HG03066 (cell line): ENCODE results near the gene PLEKHG1.

Experiments
- ATAC-seq: cut with Tn5 transposase; IDR thresholded peaks from one replicate; pipeline ENCODE4 v1.9.1; 2021; ENCODE audit warnings: low read depth; ENCODE audit not compliant: unreplicated experiment

The PLEKHG1 gene

DNA sequence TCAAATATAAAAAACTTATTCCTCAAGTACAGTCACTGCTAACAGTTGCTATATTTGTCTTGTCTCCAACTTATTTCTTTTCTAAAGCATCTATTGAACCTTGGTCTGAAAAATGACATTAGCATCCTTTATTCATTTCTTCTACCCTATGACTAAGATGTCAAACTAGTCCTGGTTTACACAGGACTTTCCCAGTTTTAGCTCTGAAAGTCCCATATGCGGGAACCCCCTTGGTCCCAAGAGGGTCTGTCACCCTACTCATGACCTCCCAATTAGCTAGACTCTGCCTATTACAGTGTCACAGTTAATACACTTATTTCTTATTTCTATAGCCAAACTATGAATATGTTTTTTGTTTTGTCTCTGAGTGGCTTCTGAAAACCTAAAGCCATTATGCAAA, 37.1 kb downstream of the PLEKHG1 start:
- no peak for ATAC-seq

DNA sequence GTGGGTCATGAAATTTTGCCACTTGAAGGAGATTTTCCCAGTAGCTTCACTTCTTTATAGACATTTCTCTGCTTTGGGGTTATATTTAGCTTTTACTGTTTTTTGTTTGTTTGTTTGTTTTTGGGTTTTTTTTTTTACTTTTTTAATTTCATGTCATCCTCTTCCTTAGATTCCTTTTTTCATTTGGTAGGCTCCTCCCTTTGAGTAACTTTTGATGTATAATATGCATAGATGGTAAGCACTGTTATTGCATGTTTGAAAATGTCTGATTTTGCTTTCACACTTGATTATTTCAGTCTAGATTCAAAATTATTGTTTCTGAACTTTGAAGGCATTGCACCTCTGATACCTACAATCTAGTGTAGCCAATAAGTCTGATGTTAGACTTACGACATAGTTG, 37.6 kb downstream of the PLEKHG1 start:
- ATAC-seq, result no peak

DNA sequence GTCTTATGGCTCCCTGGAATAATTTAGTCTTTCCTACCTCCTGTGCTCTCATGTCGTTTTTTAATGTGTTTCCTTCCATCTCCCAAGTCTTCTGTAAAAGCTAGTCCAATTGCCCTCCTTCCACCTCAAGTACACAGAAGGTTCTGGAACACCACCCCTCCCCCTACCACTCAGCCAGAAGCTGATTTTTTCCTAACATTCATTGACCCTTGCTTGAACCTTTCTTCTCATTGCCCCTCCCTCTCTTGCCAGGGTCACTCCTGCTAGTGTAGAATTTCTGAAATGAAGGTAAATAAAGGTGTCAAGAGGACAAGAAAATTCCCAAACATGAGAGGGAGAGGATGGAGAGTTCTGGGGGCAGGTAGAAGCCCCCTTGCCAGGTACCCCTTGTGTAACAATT, 38.6 kb downstream of the PLEKHG1 start:
- no peak for ATAC-seq

DNA sequence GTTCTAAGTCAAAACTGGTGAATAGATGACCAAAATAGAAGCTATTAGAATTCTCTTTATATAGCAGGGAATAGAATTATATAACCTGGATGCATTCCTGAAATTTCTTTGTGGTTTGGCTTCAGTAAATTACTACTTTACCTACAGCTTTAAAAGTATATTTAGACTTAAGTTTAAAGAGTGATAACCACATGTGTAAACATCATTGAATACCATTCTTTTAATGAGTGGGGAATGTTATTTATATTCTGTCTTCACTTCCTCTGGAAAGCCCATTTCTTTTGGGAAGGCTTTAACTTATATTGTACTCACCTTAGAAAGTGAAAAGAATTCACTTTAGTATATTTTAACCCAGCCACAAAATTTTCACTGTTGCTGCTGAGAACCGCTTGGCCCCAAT, 39.1 kb downstream of the PLEKHG1 start:
- no peak for ATAC-seq

DNA sequence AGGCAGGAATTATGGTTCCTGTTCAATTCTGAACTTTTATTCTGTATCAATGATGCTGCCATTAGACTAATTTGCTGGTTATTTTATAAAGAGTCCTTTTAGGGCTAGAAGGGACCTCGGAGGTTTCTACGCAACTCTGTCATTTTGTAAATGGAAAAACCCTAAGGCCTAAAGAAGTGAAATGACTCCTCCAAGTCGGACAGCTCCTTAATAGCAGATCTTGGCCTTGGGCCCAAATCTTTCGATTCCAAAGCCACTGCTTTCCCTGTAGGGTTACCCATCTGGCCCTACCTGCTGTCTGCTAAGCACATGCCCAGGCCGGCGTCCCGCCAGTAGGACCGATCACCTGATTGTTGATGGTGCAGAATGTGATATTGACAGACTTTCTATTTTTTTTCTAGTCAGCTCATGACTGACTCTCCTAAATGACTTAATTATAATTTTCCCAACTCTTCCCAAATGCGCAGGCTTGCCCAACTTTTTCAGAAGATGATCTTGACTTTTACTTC, 40.2 kb downstream of the PLEKHG1 start:
- ATAC-seq, result no peak

DNA sequence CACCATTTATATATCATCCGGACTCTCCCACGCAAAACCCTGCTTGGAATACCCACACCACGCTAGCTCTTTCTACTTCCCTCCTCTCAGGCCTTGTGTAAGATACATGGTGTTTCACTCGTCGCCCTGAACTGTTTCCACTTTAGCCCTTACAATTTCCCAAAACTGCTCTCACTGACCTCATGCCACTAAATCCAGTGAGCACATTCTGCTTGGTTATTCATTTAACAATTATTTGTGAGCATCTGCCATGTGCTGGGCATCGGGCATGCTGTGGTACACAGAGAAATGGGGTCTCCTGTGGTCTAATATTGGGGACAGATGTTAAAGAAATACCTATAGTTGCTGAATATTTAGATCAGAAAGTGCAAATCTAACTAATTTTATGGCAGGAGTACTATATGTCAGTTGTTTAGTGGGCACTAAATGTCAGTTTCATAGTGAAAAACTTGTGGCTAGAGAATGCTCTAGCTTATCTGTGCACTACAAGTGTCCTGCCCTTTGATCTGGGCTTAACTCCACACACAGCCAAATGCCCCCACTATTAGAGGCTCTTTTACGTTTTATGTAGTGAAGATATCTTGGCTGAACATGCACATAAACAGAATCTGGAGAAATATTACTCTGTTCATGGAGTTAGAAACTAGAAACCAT, 41.0 kb downstream of the PLEKHG1 start:
- ATAC-seq, result peak; percentile 39

DNA sequence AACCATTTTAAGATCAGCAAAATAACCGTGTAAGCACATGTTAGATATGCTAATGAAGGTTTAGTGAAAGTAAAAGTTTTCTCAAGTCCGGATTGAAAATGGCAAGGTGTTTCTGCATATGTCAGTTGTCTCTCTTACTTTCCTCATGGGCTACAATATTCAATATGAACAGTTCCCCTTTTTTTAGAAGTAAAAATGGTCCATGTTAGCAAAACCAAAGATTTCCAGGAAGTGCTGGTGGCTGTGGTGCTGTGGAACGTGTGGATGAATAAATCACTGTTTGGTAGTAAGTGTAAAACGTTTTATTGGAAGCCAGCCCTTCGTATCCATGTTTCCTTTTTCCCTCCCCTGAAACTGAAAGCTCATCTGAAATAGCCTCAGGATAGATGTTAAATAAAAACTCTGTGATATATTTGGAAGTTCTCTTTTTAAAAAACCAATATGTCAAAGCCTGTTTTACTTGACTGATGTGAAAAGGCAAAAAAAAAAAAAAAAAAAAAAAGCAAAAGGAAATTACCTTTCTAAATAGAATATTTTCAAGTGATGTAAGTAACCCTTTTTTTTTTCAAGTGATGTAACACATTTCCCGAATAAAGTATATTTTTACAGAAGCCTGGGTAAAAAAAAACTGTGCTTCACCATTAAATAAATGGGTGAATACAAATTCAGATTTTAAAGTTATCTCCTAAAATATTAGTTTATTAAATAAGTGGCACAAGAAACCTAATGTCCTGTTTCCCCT, 41.9 kb downstream of the PLEKHG1 start:
- ATAC-seq, result peak; percentile 71

DNA sequence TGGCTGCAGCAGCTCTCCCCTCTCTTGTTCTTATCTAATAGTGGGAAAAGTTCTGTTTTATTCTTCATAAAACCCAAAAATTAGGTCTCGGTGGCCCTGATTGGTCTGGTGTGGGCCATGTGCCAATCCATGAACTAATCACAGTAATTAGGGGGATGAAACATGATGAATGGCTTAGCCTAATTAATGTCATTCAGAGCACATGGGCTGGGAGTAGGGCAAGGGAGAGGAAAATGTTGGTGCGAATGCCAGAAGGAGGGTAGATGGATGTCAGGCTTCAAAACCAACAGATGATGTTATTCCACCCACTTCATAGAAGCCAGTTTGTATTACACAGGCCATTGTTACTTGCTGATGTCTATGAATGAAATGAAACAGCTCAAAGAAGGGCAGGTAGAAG, 46.5 kb downstream of the PLEKHG1 start:
- ATAC-seq, result no peak

DNA sequence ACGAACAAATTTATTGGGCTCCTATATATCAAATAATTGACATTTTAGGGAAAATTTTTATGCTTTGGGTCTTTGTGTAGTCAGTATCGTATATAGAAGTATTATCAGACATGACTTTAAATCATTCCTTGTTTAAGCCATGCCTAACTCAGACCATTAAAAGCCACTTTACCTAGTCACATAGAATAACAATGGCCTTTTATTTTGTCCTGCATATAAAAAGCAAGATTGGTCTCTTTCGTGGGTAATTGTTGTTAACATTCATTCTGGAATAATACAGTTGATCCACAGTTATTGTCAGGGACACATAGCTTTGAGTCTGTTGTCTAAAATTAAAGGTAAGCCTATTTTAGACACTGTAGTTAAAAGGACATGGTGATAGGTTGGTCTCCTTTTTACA, 47.4 kb downstream of the PLEKHG1 start:
- ATAC-seq, result no peak
